Stomach (tissue), 4 donors: ENCODE results near the gene COL13A1.

Experiments used
- POLR2A ChIP-seq, 4 donors: fragments of 450-650 bp; IDR thresholded peaks; one replicate each; pipeline ENCODE4 v1.6.1; 2016; ENCODE audit warnings: antibody characterized with exemption in 4 of 4, control low read depth in 2 of 4, mild to moderate bottlenecking in 1 of 4, moderate library complexity in 1 of 4
- POLR2AphosphoS5 ChIP-seq, 3 donors: sonication (generic); formaldehyde crosslinking; IDR thresholded peaks; one replicate each; pipeline ENCODE4 v1.6.1; 2016; ENCODE audit warnings: antibody characterized with exemption in 3 of 3
- TF ChIP-seq, protein P1 (sequence below), 7 experiments: fragments of 450-650 bp in 4 of 7; fragments of 200-600 bp in 3 of 7; sonication (generic) in 3 of 7; IDR thresholded peaks; one replicate each; pipeline ENCODE4 v1.5.1; 2016 to 2019; ENCODE audit warnings: antibody characterized with exemption in 7 of 7, control low read depth in 2 of 7, mild to moderate bottlenecking in 1 of 7

DNA sequence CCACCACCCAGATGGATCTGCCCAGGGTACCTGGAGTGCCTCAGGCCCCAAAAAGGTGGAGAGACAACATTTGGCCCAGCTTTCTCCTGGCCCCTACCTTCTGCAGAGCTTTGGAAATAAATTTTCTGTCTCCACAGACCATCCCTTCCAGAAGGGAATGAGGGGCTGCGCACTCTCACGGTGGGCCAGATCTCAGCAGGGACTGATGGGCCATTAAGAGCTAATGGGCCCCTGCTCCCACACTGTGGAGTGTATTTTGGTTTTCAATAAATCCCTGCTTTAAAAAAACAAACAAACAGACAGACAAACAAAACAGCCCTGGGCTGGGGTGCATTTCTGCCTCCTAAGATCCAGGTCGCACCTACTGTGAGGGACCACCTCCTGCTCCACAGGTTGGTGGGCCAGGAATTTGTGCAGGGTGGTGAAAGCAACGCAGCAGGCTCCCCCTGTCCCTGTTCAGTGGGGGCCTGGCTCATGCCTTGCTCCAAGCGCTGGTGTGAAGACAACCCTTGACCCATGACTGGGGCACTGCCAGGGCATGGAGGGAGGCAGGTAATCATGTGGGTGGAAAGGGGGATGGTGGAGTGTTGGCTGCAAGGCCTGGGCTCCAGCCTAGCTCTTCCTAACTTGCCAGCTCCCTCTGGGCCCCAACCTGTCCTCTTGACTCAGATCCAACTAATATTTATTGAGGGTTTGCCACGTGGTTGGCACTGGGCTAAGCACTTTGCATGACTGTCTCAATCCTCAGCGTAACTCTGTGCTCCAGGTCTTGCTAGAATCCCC is 88.5 kb downstream of the COL13A1 start:
- TF ChIP-seq, protein P1, sequence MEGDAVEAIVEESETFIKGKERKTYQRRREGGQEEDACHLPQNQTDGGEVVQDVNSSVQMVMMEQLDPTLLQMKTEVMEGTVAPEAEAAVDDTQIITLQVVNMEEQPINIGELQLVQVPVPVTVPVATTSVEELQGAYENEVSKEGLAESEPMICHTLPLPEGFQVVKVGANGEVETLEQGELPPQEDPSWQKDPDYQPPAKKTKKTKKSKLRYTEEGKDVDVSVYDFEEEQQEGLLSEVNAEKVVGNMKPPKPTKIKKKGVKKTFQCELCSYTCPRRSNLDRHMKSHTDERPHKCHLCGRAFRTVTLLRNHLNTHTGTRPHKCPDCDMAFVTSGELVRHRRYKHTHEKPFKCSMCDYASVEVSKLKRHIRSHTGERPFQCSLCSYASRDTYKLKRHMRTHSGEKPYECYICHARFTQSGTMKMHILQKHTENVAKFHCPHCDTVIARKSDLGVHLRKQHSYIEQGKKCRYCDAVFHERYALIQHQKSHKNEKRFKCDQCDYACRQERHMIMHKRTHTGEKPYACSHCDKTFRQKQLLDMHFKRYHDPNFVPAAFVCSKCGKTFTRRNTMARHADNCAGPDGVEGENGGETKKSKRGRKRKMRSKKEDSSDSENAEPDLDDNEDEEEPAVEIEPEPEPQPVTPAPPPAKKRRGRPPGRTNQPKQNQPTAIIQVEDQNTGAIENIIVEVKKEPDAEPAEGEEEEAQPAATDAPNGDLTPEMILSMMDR (IDR thresholded peaks at IDR 0.05) = no peak
- TF ChIP-seq POLR2AphosphoS5 (IDR thresholded peaks at IDR 0.05) (no peak), POLR2A (IDR thresholded peaks at IDR 0.05) (no peak)
